ENCODE measurements around the gene KCNMA1.

KCNMA1 gene

GRCh38 chr10:77049896-77050295, 587.7 kb downstream of the KCNMA1 start:
- no peak for DNase-seq

GRCh38 chr10:77049146-77049545, 588.5 kb downstream of the KCNMA1 start:
- no peak for DNase-seq

GRCh38 chr10:77045085-77045484, 592.5 kb downstream of the KCNMA1 start:
- DNase-seq: no peak

- DNase-seq: no peak
Observed at GRCh38 chr10:77043420-77043763, 594.2 kb downstream of the KCNMA1 start.

GRCh38 chr10:77042706-77043419, 594.7 kb downstream of the KCNMA1 start:
- no peak for DNase-seq

GRCh38 chr10:77041636-77042258, 595.9 kb downstream of the KCNMA1 start:
- DNase-seq: no peak

GRCh38 chr10:77038407-77038806, 599.2 kb downstream of the KCNMA1 start:
- no peak for DNase-seq

GRCh38 chr10:77037735-77038403, 599.7 kb downstream of the KCNMA1 start:
- no peak for DNase-seq

- DNase-seq: no peak
Observed at GRCh38 chr10:77036993-77037734, 600.4 kb downstream of the KCNMA1 start.

- DNase-seq: no peak
Observed at GRCh38 chr10:77036276-77036675, 601.3 kb downstream of the KCNMA1 start.

GRCh38 chr10:77034795-77035194, 602.8 kb downstream of the KCNMA1 start:
- DNase-seq: no peak

- DNase-seq: no peak
Observed at GRCh38 chr10:77034240-77034639, 603.4 kb downstream of the KCNMA1 start.

GRCh38 chr10:77032188-77032570, 605.4 kb downstream of the KCNMA1 start:
- no peak for DNase-seq

- no peak for DNase-seq
Observed at GRCh38 chr10:77031531-77032187, 605.9 kb downstream of the KCNMA1 start.

- DNase-seq: no peak
Observed at GRCh38 chr10:77030974-77031373, 606.6 kb downstream of the KCNMA1 start.

GRCh38 chr10:77029777-77030717, 607.6 kb downstream of the KCNMA1 start:
- no peak for DNase-seq

GRCh38 chr10:77028042-77028441, 609.6 kb downstream of the KCNMA1 start:
- no peak for DNase-seq

- no peak for DNase-seq
Observed at GRCh38 chr10:77027576-77027975, 610.0 kb downstream of the KCNMA1 start.

- no peak for DNase-seq
Observed at GRCh38 chr10:77027141-77027540, 610.5 kb downstream of the KCNMA1 start.

GRCh38 chr10:77026148-77026547, 611.5 kb downstream of the KCNMA1 start:
- DNase-seq: no peak

- no peak for DNase-seq
Observed at GRCh38 chr10:77024461-77024860, 613.1 kb downstream of the KCNMA1 start.

GRCh38 chr10:77023396-77023795, 614.2 kb downstream of the KCNMA1 start:
- DNase-seq: no peak

Measured in effector CD8-positive, alpha-beta T cell (primary cell).